ENCODE data around the gene OSCP1. TPM values are rescaled to one million over a fixed set of nuclear protein-coding genes. Genes with fewer than 3 reads are reported as not detected.

Gene OSCP1
- total RNA-seq, 1 experiment from 2014 or later: 3.2 TPM

GRCh38 chr1:36457691-36458090 is 7.4 kb upstream of the OSCP1 start:
- no peak for DNase-seq
- Histone ChIP-seq H3K23ac (ENCODE audit: insufficient read length, low read depth, low read length) (no peak overlapping the region), H3K56ac (ENCODE audit: insufficient read length, low read depth, low read length) (no peak overlapping the region), H4K91ac (ENCODE audit: insufficient read length, low read depth, low read length) (no peak overlapping the region), H3K4ac (ENCODE audit: low read depth, low read length) (no peak overlapping the region), H3K79me1 (ENCODE audit: insufficient read depth, low read depth, low read length, poor library complexity, severe bottlenecking) (no peaks in the 10 kb centered on the region), H4K5ac (ENCODE audit: insufficient read length, low read depth, low read length) (no peak overlapping the region), H3T11ph (ENCODE audit: low read length) (no peak overlapping the region), H2AFZ (ENCODE audit: low read length) (no peak overlapping the region), H3K9ac (ENCODE audit: extremely low read depth, insufficient read length, low read length) (no peak overlapping the region), H4K20me1 (ENCODE audit: control insufficient read depth, insufficient read depth, insufficient read length) (no peaks in the 10 kb centered on the region), H2BK12ac (ENCODE audit: insufficient read length, low read depth, low read length) (no peak overlapping the region), H2BK120ac (ENCODE audit: low read depth, low read length, poor library complexity, severe bottlenecking) (no peak overlapping the region), H3K79me2 (ENCODE audit: insufficient read depth, low read length) (no peaks in the 10 kb centered on the region), H3K4me2 (ENCODE audit: insufficient read depth, insufficient read length, low read length) (no peak overlapping the region), H3K18ac (ENCODE audit: insufficient read length, low read depth, low read length) (no peak overlapping the region), H2BK15ac (ENCODE audit: low read depth, low read length) (no peak overlapping the region), H2BK5ac (ENCODE audit: insufficient read length, low read length) (no peak overlapping the region), H3K27me3 (ENCODE audit: insufficient read depth, low read length) (no peaks in the 10 kb centered on the region), H3K14ac (ENCODE audit: insufficient read depth, low read length) (no peak overlapping the region), H4K8ac (replicated peaks; ENCODE audit: insufficient read length, low read depth, low read length) (no peak overlapping the region), H3K23me2 (ENCODE audit: insufficient read length, low read depth, low read length, poor library complexity, severe bottlenecking) (no peaks in the 10 kb centered on the region), H3K27ac (ENCODE audit: insufficient read length, low read depth, low read length) (no peak overlapping the region), H3K9me3 (ENCODE audit: control insufficient read depth, low read depth, low read length) (no peaks in the 10 kb centered on the region), H2AK5ac (ENCODE audit: insufficient read length, low read length) (no peak overlapping the region), H3K4me1 (ENCODE audit: insufficient read depth, low read length) (no peaks in the 10 kb centered on the region), H2BK20ac (ENCODE audit: low read depth, low read length, poor library complexity, severe bottlenecking) (no peak overlapping the region)
- TF ChIP-seq CTCF (conservative IDR thresholded peaks at IDR 0.05): no peak
- no peaks in the 10 kb centered on the region for H3K27me3 Mint-ChIP-seq (ENCODE audit: low read depth)
- no peaks in the 10 kb centered on the region for H3K9me3 Mint-ChIP-seq
- no peak overlapping the region for H3K27ac Mint-ChIP-seq
- WGBS (ENCODE audit: extremely low coverage, insufficient read length, low lambda C conversion rate): no CpG with 5 or more reads among the region's 5 CpGs
- H3K36me3 Mint-ChIP-seq (ENCODE audit: insufficient read depth in 1 of 3, low read depth in 3 of 3): peaks cover 38 to 74% (median 66%) of the 10 kb centered on the region in 3 experiments
- H3K4me1 Mint-ChIP-seq: peaks cover 0 to 2% of the 10 kb centered on the region in 2 experiments; a peak in 1 of 4 replicates
- H3K4me3 Mint-ChIP-seq: no peak overlapping the region
